K562 (cell line): ENCODE data around the gene BRMS1. TPM values are rescaled to one million over a fixed set of nuclear protein-coding genes. Genes with fewer than 3 reads are reported as not detected.

Experiments used
- CHD1 ChIP-seq: fragments of 200-600 bp; sonication (generic); IDR thresholded peaks from one replicate; pipeline ENCODE4 v1.6.1; 2012; ENCODE audit warnings: mild to moderate bottlenecking, moderate library complexity, low read length, inconsistent platforms
- EGR1 ChIP-seq: fragments of 450-650 bp; conservative IDR thresholded peaks from 2 replicates; pipeline ENCODE4 v1.6.1; 2017; ENCODE audit warnings: mild to moderate bottlenecking
- FOXP1 ChIP-seq: sonication (generic); formaldehyde crosslinking; IDR thresholded peaks from 2 replicates; pipeline ENCODE4 v1.8.0; 2022; ENCODE audit warnings: mild to moderate bottlenecking, missing genetic modification reagents
- GTF2E2 ChIP-seq: fragments of 200-800 bp; sonication (Bioruptor generic); IDR thresholded peaks from 2 replicates; pipeline ENCODE4 v1.6.1; 2016; ENCODE audit warnings: missing genetic modification characterization, missing compliant biosample characterization
- HMBOX1 ChIP-seq: sonication (generic); IDR thresholded peaks from 2 replicates; pipeline ENCODE4 v1.6.1; 2016
- SNIP1 ChIP-seq: fragments of 450-650 bp; IDR thresholded peaks from 2 replicates; pipeline ENCODE4 v1.7.1; 2017; ENCODE audit warnings: low read depth, mild to moderate bottlenecking
- TBP ChIP-seq: optimal IDR thresholded peaks from 2 replicates; pipeline ENCODE3; 2011; ENCODE audit warnings: low read depth, low read length, improper control_type of control experiment
- ZNF740 ChIP-seq, 3 experiments: fragments of 200-800 bp in 1 of 3; sonication (Bioruptor generic) in 1 of 3; sonication (generic) in 1 of 3; formaldehyde crosslinking in 1 of 3; IDR thresholded peaks; 2 replicates each; pipeline versions ENCODE4 v1.6.1 to v1.8.0; 2016 to 2022; ENCODE audit warnings: mild to moderate bottlenecking in 2 of 3, missing compliant biosample characterization in 2 of 3, missing genetic modification characterization in 2 of 3, missing genetic modification reagents in 1 of 3
- polyA plus RNA-seq, 8 experiments: library from polyadenylated mRNA; depleted of rRNA in 4 of 8; stranded (reverse) in 5 of 8; unstranded in 3 of 8; fragments of >200 nt; fragmentation: Nextera tagmentation in 2 of 8; fragmentation: Illumina TruSeq in 1 of 8; extraction: Ambion mirVana in 2 of 8; extraction: Trizol in 1 of 8; gene quantifications; 2 replicates each; pipeline versions ENCODE4 v1.2.1 to v1.2.3, GENCODE V29; 2011 to 2014; ENCODE audit warnings: inconsistent platforms in 1 of 8, missing spikeins in 1 of 8
- total RNA-seq, 7 experiments: library from RNA; depleted of rRNA in 6 of 7; stranded (reverse); fragments of >200 nt in 6 of 7; fragmentation: Illumina TruSeq in 2 of 7; extraction: Trizol in 2 of 7; gene quantifications; 2 replicates each; pipeline versions ENCODE4 v1.2.1 to v1.2.3, GENCODE V29; 2011 to 2021; ENCODE audit warnings: low replicate concordance in 1 of 7

The BRMS1 gene
- total and polyA plus RNA-seq, 9 of the 15 experiments (the other 6 are each of a cell fraction or from before 2014, with no cell fraction given) = 2.2 to 78.8 (median 33.4) TPM

GRCh38 chr11:66289548-66290329, 55.2 kb downstream of the BRMS1 start (continued):
- 0 out of 2 replicates have a peak, but pooled peaks have one; percentile 16 for TF ChIP-seq HMBOX1
- no peak for TF ChIP-seq GTF2E2 (tag)
- no peak for TF ChIP-seq SNIP1
- TF ChIP-seq EGR1 = peak; percentile 63
- TF ChIP-seq TBP = no peak
- TF ChIP-seq CHD1 = peak; percentile 5
- peak; percentile 95 for TF ChIP-seq FOXP1 (CRISPR knock-in tag)
- 0 out of 2 replicates have a peak, but pooled peaks have one; percentile 21 for TF ChIP-seq ZNF740 (CRISPR knock-in tag; IDR thresholded peaks at IDR 0.05)
- TF ChIP-seq ZNF740 (tag; IDR thresholded peaks at IDR 0.05) = no peak
